GM19023 (cell line): Measurements from ENCODE around the gene PCGF6.

ENCODE experiments used
- ATAC-seq: cut with Tn5 transposase; IDR thresholded peaks from one replicate; pipeline ENCODE4 v1.9.1; 2021; ENCODE audit warnings: mild to moderate bottlenecking, moderate library complexity; ENCODE audit not compliant: unreplicated experiment

Gene PCGF6

GRCh38 chr10:103327906-103328305, 23.0 kb downstream of the PCGF6 start:
- ATAC-seq: no peak

- ATAC-seq: no peak
These were observed 34.9 kb downstream of the PCGF6 start for GRCh38 chr10:103316087-103316486.

GRCh38 chr10:103310197-103310596, 40.7 kb downstream of the PCGF6 start:
- ATAC-seq: no peak

- no peak for ATAC-seq
These were observed 43.3 kb downstream of the PCGF6 start for GRCh38 chr10:103307594-103307993.

DNA sequence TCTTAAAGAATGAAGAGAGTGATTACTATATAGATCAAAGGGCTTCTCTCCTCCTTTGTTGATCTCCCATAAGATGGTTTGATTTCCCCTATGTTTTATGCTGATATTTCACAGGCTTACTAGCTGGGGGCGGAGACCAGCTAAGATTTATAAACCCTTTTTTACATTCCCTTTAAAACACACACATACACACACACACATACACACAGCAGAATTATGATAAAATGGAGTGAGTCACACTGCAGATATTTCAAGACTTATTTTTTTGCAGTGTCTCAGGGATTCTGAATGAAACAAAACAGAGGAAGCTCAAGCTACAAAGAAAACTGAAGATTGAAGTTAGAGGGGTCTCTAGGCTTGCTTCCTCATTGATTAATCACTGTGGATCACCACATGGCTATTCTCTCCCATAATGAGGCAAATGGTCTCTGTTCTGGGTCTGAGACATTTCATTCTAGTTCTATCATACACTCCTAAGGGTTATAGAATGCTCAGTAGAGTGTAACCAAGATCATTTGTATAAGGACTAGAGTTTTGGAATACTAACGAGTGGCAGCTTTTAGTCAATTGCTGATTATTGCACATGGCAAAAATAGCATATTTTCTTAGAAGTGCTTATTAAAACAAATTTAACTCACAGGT, 55.4 kb downstream of the PCGF6 start:
- ATAC-seq: no peak

- ATAC-seq: no peak
These were observed 59.4 kb downstream of the PCGF6 start for GRCh38 chr10:103291588-103291987.

- no peak for ATAC-seq
These were observed 62.9 kb downstream of the PCGF6 start for GRCh38 chr10:103287992-103288391.

- no peak for ATAC-seq
These were observed 66.8 kb downstream of the PCGF6 start for GRCh38 chr10:103284170-103284569.

DNA sequence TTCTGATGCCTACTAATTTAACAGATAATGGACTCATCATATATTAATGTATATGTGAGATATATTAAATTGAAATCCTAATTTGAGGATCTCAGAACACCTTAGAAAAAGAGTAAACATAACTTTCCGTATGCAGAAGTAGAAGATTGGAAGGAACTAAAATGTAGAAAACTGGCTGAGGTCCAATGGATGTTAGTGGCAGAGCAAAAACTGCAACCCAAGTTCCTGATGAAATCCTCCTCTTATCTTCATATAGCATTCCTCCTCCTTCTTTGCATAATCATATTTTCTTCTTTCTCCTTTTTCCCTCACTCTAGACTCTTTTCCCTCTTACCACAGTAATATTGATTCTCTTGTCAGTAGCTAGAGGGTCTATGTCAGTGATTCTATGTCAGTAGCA, 68.0 kb downstream of the PCGF6 start:
- no peak for ATAC-seq

- ATAC-seq: no peak
These were observed 69.2 kb downstream of the PCGF6 start for GRCh38 chr10:103281753-103282152.

DNA sequence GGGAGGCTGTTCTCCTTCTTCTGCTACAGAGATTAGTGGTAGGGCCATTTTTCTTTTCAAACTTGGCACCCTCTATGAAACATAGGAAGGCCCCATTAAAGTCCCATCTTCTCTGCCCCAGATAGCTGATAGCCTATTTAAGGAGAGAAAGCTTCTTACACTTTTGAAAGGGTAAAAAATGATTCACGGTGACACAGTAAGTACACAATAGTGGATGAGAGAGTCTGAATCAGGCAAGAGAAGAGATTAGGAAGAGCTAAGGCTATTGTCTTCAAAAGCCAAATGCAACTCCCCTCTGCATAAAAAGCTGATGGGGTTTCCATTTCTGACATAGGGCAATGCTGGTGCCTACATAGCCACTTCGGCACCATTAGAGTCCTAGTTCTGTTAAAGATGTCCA, 70.4 kb downstream of the PCGF6 start:
- ATAC-seq: no peak

DNA sequence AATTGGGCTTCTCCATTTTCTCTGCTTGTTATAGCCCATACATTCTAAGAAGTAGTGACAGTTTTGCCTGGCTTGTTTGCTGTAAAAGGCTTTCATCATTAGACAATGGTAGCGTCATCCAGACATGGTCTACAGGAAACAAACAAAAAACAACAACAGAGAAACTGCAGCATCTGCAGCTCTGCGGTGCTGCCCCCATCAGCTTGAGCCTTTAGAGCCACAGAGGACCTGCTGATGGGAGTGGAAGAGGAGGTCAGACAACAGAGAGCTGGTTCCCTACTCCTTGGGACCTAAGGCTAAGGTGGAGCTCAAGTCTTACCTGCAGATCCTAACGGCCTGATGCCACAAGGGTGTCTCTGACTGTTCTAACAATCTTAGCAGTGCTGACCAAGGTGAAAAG, 70.9 kb downstream of the PCGF6 start:
- ATAC-seq: no peak

- ATAC-seq: no peak
These were observed 72.1 kb downstream of the PCGF6 start for GRCh38 chr10:103278862-103279298.

GRCh38 chr10:103278537-103278823, 72.5 kb downstream of the PCGF6 start:
- no peak for ATAC-seq

DNA sequence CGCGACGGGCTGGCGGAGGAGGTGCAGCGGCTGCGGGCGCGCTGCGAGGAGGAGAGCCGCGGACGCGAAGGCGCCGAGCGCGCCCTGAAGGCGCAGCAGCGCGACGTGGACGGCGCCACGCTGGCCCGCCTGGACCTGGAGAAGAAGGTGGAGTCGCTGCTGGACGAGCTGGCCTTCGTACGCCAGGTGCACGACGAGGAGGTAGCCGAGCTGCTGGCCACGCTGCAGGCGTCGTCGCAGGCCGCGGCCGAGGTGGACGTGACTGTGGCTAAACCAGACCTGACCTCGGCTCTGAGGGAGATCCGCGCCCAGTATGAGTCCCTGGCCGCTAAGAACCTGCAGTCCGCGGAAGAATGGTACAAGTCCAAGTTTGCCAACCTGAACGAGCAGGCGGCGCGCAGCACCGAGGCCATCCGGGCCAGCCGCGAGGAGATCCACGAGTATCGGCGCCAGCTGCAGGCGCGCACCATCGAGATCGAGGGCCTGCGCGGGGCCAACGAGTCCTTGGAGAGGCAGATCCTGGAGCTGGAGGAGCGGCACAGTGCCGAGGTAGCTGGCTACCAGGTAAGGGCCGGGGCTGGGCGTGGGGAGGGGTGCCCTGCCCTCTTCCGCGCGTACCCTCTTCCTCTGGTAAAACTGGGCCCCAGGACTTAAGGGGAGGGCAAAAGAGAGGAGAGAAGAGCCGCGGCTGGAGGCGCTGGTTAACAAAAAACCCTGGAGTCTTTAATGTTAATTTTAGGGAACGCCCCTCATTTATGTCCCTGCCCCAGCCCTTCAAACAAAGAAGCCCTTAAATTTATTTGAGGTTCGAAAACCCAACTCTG, 73.0 kb downstream of the PCGF6 start:
- ATAC-seq: no peak

GRCh38 chr10:103276896-103277712, 73.8 kb downstream of the PCGF6 start, which contains the start of gene INA:
Gene INA, plus strand, starts transcription at chr10:103277138. Its CDS starts 74 bp downstream, at chr10:103277212.
- ATAC-seq: no peak

GRCh38 chr10:103276251-103276895, 74.6 kb downstream of the PCGF6 start:
- ATAC-seq: no peak

GRCh38 chr10:103273041-103273441, 77.9 kb downstream of the PCGF6 start:
- ATAC-seq: no peak

DNA sequence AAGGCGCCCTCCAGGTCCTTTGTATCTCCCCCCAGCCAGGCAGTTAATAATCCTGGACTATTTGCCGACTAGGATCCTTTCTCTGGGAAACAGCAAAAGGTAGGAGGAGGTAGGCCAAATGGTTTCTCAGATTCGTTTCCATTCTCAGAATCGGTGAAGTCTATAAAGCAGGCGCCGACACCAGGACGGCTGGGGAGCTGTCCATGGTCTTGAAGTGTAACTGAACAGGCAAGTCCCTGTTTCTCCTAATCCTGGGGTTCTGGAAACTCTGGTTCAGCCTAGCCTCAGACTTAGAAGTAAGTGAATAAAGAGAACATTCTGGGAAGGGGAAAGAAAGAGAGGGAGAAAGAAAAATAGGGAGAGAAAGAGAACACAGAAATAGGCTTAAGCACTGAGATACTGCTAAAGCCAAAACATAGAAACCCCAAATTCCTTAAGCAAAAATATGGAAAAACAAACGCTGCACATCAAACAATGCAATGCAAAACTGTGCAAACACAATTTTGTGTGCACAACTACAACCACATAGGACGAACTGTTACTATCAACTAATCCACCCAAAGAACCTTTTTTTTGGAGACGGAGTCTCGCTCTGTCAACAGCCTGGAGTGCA, 85.1 kb downstream of the PCGF6 start:
- no peak for ATAC-seq

- no peak for ATAC-seq
These were observed 88.7 kb downstream of the PCGF6 start for GRCh38 chr10:103262229-103262628.

- ATAC-seq: no peak
These were observed 91.0 kb downstream of the PCGF6 start for GRCh38 chr10:103259989-103260388.
